Heart left ventricle (tissue), 16 donors: ENCODE results near the gene LAMA2. TPM values are rescaled to one million over a fixed set of nuclear protein-coding genes. Genes with fewer than 3 reads are reported as not detected.
A peak's percentile ranks its signal among the peaks of the same experiment; 100 is the strongest.

Experiments used
- ATAC-seq, 4 donors: fragments of 200-7000 bp; cut with Tn5 transposase; one replicate each; pipeline ENCODE4 v1.9.1; 2020 to 2022; ENCODE audit warnings: moderate library complexity in 4 of 4, mild to moderate bottlenecking in 3 of 4, moderate number of reproducible peaks in 1 of 4
- DNase-seq, 5 donors: peaks; one replicate each; pipeline ENCODE4 v3.0.0-alpha.2; 2020
- H3K27ac ChIP-seq, 12 donors: fragments of 200-600 bp; sonication (generic) in 4 of 12; one replicate each; pipeline versions ENCODE4 v1.5.0 to v1.8.0; 2016 to 2022; ENCODE audit warnings: mild to moderate bottlenecking in 2 of 12
- H3K27me3 ChIP-seq, 9 donors: fragments of 200-600 bp; sonication (generic) in 2 of 9; one replicate each; pipeline versions ENCODE4 v1.5.1 to v1.8.0; 2016 to 2022; ENCODE audit warnings: mild to moderate bottlenecking in 3 of 9
- H3K36me3 ChIP-seq, 9 donors: fragments of 200-600 bp; sonication (generic) in 2 of 9; one replicate each; pipeline versions ENCODE4 v1.5.0 to v1.8.0; 2018 to 2022; ENCODE audit warnings: mild to moderate bottlenecking in 2 of 9
- H3K4me1 ChIP-seq, 12 donors: fragments of 200-600 bp; sonication (generic) in 4 of 12; one replicate each; pipeline versions ENCODE4 v1.5.0 to v1.8.0; 2016 to 2022; ENCODE audit warnings: mild to moderate bottlenecking in 3 of 12
- H3K4me3 ChIP-seq, 12 donors: fragments of 200-600 bp; sonication (generic) in 4 of 12; one replicate each; pipeline versions ENCODE4 v1.5.0 to v1.8.0; 2017 to 2022; ENCODE audit warnings: mild to moderate bottlenecking in 9 of 12, moderate library complexity in 4 of 12
- H3K9me3 ChIP-seq, 12 donors: fragments of 200-600 bp; sonication (generic) in 4 of 12; one replicate each; pipeline versions ENCODE4 v1.5.0 to v1.8.0; 2016 to 2022; ENCODE audit warnings: mild to moderate bottlenecking in 1 of 12
- POLR2A ChIP-seq, 2 donors: fragments of 450-650 bp; IDR thresholded peaks; one replicate each; pipeline ENCODE4 v1.6.1; 2017; ENCODE audit warnings: antibody characterized with exemption in 2 of 2, mild to moderate bottlenecking in 2 of 2, moderate library complexity in 2 of 2
- WGBS, 4 donors: extraction: QIAGEN DNeasy Blood & Tissue Kit in 2 of 4; methylation state at CpG; one replicate each; pipeline versions ENCODE4 v1.1.5 to v1.1.7; 2013 to 2018; 5-methylcytosine and 5-hydroxymethylcytosine counted together
- intact Hi-C, 10 donors: fragments of 100-400 bp; cut with DNase I; formaldehyde crosslinking; loops; one replicate each; pipeline versions ENCODE4 v1.11.1 to v1.14.2; 2022
- polyA plus RNA-seq, 2 donors: library from polyadenylated mRNA; stranded (reverse); fragments of 200-250 nt; gene quantifications; one replicate each; pipeline ENCODE4 v1.2.3, GENCODE V29; 2013
- total RNA-seq, 9 donors: library from RNA; depleted of rRNA in 2 of 9; stranded (reverse); fragments of >200 nt in 2 of 9; fragmentation: NEBNext Ultra II Directional in 3 of 9; extraction: Animal tissue kit (Norgen Biotek cat#: 25700) in 3 of 9; gene quantifications; one replicate each; pipeline versions ENCODE4 v1.1.0 to v1.2.4, GENCODE V29; 2016 to 2023
- TF ChIP-seq, protein P1 (sequence below), 12 donors: fragments of 200-600 bp; sonication (generic) in 4 of 12; IDR thresholded peaks; one replicate each; pipeline versions ENCODE4 v1.5.0 to v1.8.0; 2018 to 2022; ENCODE audit warnings: antibody characterized with exemption in 12 of 12, mild to moderate bottlenecking in 5 of 12
- donor health status: ischemic (EF 13 %, LVEDD 7.1; RV severe dilation, severe dysfunction).
- donor health status: healthy with polysubstance abuse.
- donor health status: DM: no; HTN: yes; CAD: no.
- donor health status: DM: no; HTN: no; CAD: no.
- donor health status: ischemic (EF 25% LVEDD 6.9; RV normal size, moderate dysfunction).
- donor health status: ischemic (EF 25% LVEDD 5.7; RV mildly dilated, moderate dysfunction).
- donor health status: healthy.
- donor health status: DM: yes; HTN: yes; CAD: no.
- donor health status: ischemic (EF 35%, LVEDD 5.7; RV mildly dilated, moderate dysfunction).
- donor health status: nonischemic (EF 11% LVEDD 7.7; RV severe dilation, severe dysfunction).
- donor health status: DM: yes; HTN: yes; CAD: no.
- donor health status: PGD.
- donor health status: ischemic (EF 29% LVEDD 5.4; RV normal size, mild dysfunction).
- donor health status: nonischemic (EF 23%, LVEDD 6.1; RV moderate dilation, normal function).

Gene LAMA2
- total and polyA plus RNA-seq, 11 donors, result 34.8 to 299 (median 206) TPM

DNA sequence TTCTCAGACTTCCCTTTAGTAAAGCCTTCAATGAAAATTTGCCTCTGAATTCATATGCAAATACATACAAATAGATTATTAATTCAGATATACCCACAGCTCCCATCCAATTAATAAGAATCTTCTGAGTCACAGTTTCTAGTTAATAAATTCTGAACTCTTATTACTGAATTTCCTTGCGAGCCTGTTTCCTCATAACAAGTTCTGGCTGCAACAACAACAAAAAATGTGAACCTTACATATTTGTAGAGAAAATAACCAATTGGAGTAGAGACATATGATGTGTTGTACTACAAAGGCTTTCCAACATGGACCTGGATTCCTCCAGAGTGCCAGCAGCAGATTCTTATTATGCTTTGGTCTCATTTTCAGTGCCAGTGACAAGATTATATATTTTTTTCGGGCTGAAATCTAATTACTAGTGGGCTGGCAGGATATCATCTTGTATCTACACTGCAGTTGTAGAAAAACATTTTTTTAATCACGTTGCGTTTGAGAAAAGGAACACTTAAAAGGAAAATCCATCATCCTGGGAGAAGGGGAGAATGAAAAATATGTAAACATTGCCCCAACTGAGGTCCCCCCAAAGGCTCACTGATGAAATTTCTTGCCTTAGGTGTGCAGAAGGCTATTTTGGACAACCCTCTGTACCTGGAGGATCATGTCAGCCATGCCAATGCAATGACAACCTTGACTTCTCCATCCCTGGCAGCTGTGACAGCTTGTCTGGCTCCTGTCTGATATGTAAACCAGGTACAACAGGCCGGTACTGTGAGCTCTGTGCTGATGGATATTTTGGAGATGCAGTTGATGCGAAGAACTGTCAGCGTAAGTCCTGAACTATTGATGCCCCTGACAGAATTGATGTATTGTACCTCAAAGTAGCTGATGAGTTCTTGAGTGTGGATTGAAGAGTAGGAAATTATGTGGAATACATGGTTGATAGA lies 404.6 kb downstream of the LAMA2 start:
- Histone ChIP-seq H3K4me3 (no peak overlapping the region), H3K9me3 (no peaks in the 10 kb centered on the region), H3K27me3 (no peaks in the 10 kb centered on the region), H3K36me3 (peaks cover 0 to 71% (median 18%) of the 10 kb centered on the region in 9 donors), H3K4me1 (peaks cover 0 to 24% (median 0%) of the 10 kb centered on the region in 12 donors), H3K27ac (no peak overlapping the region)
- intact Hi-C loops, result no loop called here
- no peak for ATAC-seq
- no peak for DNase-seq
- TF ChIP-seq, protein P1, sequence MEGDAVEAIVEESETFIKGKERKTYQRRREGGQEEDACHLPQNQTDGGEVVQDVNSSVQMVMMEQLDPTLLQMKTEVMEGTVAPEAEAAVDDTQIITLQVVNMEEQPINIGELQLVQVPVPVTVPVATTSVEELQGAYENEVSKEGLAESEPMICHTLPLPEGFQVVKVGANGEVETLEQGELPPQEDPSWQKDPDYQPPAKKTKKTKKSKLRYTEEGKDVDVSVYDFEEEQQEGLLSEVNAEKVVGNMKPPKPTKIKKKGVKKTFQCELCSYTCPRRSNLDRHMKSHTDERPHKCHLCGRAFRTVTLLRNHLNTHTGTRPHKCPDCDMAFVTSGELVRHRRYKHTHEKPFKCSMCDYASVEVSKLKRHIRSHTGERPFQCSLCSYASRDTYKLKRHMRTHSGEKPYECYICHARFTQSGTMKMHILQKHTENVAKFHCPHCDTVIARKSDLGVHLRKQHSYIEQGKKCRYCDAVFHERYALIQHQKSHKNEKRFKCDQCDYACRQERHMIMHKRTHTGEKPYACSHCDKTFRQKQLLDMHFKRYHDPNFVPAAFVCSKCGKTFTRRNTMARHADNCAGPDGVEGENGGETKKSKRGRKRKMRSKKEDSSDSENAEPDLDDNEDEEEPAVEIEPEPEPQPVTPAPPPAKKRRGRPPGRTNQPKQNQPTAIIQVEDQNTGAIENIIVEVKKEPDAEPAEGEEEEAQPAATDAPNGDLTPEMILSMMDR (IDR thresholded peaks at IDR 0.05), result no peak
- no peak for TF ChIP-seq POLR2A (IDR thresholded peaks at IDR 0.05)
- 80 to 89% (median 85%) methylated on average over 7 of the region's 7 CpGs for WGBS, 4 donors

DNA sequence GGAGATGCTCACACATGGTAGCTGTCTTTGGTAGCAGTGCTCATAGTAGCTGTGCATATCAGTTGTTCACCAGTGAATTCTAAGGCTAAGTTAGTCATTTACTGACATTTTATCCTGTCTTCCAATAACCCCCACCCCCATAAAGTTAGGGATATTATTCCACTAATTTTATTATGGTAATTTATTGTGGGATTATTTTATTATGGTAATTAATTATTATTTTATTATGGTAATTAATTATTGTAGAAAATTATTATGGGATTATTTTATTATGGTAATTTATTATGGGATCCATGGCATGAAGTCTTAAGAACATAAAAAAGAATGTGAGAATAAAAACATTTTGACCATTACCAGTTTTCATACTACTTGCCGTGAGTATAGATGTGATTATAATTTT lies 406.5 kb downstream of the LAMA2 start:
- H3K27ac ChIP-seq, result no peak overlapping the region
- no peak for DNase-seq
- 98 to 100% (median 99%) methylated on average over 1 of the region's 1 CpG for WGBS, 4 donors
- ATAC-seq, result no peak
- no peak overlapping the region for H3K4me3 ChIP-seq
- peaks cover 0 to 76% (median 23%) of the 10 kb centered on the region in 9 donors for H3K36me3 ChIP-seq
- H3K27me3 ChIP-seq, result no peaks in the 10 kb centered on the region
- TF ChIP-seq, protein P1 (IDR thresholded peaks at IDR 0.05), result no peak
- TF ChIP-seq POLR2A (IDR thresholded peaks at IDR 0.05), result no peak
- H3K9me3 ChIP-seq, result no peaks in the 10 kb centered on the region
- peaks cover 0 to 7% (median 0%) of the 10 kb centered on the region in 12 donors for H3K4me1 ChIP-seq
- intact Hi-C loops, result no loop called here

DNA sequence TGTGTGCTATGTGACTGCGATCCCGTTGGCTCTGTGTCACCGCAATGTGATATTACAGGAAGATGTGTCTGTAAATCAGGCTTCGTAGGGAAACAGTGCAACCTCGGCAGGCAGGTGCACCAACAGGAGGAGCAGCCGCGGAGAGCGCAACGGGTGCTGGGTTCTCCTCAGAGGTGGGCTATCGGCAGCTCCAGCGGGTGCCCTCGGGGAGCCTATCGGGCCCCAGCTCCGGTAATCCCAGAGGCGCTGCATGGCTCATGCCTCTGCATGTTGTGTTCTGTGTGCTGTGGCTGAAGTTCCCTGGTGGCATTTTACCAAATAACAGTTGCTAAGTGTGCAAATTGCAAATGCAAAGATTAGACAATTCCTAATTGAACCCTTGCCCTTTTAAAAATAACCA lies 409.9 kb downstream of the LAMA2 start:
- Histone ChIP-seq H3K27ac (no peak overlapping the region), H3K4me3 (no peak overlapping the region), H3K27me3 (no peaks in the 10 kb centered on the region), H3K36me3 (peaks cover 0 to 85% (median 26%) of the 10 kb centered on the region in 9 donors), H3K9me3 (no peaks in the 10 kb centered on the region), H3K4me1 (peaks cover 0 to 10% (median 0%) of the 10 kb centered on the region in 12 donors)
- 93 to 96% (median 94%) methylated on average over 15 of the region's 15 CpGs for WGBS, 4 donors
- TF ChIP-seq, protein P1 (IDR thresholded peaks at IDR 0.05), result no peak
- no peak for TF ChIP-seq POLR2A (IDR thresholded peaks at IDR 0.05)
- intact Hi-C loops, result no loop called here
- peak in 1 of 5 donors; percentile 22 for DNase-seq
- ATAC-seq, result peak in 1 of 4 donors; percentile 31

DNA sequence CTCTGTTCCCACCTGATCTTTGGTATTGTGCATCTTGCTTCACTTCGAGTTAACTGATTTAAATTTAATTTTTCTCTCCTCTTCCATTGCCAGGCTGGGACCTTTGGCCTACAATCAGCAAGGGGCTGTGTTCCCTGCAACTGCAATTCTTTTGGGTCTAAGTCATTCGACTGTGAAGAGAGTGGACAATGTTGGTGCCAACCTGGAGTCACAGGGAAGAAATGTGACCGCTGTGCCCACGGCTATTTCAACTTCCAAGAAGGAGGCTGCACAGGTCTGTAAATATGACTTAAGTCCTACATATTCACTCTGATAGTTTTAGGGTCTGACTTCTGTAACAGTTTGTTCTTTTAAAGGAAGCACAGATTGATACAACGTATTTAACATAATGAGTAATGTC lies 414.7 kb downstream of the LAMA2 start:
- H3K36me3 ChIP-seq, result peaks cover 0 to 91% (median 32%) of the 10 kb centered on the region in 9 donors
- H3K4me1 ChIP-seq, result peaks cover 0 to 14% (median 0%) of the 10 kb centered on the region in 12 donors
- ATAC-seq, result peak in 3 of 4 donors; percentile 44 to 52 (median 47)
- intact Hi-C loops, result no loop called here
- no peak overlapping the region for H3K4me3 ChIP-seq
- peak overlapping the region in 5 of 12 donors; percentile 4 to 50 (median 26) for H3K27ac ChIP-seq
- DNase-seq, result no peak
- H3K9me3 ChIP-seq, result no peaks in the 10 kb centered on the region
- TF ChIP-seq, protein P1 (IDR thresholded peaks at IDR 0.05), result no peak
- no peak for TF ChIP-seq POLR2A (IDR thresholded peaks at IDR 0.05)
- 66 to 70% (median 68%) methylated on average over 5 of the region's 5 CpGs for WGBS, 4 donors
- H3K27me3 ChIP-seq, result no peaks in the 10 kb centered on the region
